T47D (cell line): ENCODE results near the gene ZC4H2.
A peak's percentile ranks its signal among the peaks of the same experiment; 100 is the strongest.
"Not testable (repeated sequence)": the region's sequence is repeated elsewhere in the genome, so short reads cannot be mapped to it uniquely, and the experiment has no call there.

ENCODE experiments used
- DNase-seq, 2 experiments: peaks; one replicate each; pipeline versions ENCODE4 v3.0.0 to v3.0.0-alpha.2; 2011 to 2012; ENCODE audit warnings: low read depth in 1 of 2, low spot score in 1 of 2
- JUND ChIP-seq: IDR thresholded peaks from 2 replicates; pipeline ENCODE4 v1.6.1; 2012; ENCODE audit warnings: low read depth
- in situ Hi-C: cut with HindIII; loops from 2 replicates; pipeline ENCODE4 v1.10.0; 2016; ENCODE audit warnings: low sequenced_read_pairs, low pct_unique_long_range_greater_than_20kb

Gene ZC4H2, protein sequence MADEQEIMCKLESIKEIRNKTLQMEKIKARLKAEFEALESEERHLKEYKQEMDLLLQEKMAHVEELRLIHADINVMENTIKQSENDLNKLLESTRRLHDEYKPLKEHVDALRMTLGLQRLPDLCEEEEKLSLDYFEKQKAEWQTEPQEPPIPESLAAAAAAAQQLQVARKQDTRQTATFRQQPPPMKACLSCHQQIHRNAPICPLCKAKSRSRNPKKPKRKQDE

DNA sequence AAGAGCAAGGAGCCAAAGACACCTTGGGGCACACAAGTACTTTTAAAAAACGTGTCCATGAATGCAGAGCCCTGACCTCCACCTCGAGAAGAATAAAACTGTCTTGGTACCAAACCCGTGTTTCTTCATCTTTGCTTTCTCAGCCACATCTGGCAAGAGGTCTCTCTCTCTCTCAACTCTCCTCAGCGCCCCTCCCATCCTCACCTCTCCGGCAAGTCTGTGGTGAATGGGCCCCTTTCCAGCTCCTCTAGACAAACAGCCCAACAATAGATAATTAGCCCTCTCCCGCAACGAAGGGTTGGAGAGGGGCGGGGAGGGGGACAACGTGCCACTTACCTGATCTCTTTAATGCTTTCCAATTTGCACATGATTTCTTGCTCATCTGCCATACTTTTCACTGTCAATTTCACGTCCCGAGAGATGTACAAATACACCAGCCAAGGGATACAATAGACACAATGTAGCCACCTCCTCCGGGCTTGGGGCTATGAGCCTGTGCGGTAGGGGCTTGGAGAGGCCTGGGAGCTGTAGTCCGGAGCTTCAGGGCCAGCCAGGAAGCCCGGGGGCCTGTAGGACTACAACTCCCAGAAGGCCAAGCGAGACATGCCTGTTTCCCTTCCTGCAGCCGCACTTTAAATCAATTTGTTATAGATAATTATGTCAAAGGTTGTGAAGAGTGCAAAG, at the start of gene ZC4H2:
Gene ZC4H2 (minus strand): TSS at position 462 of the 684 bp plus-strand sequence. CDS start 73 bp downstream, at position 389.
- in situ Hi-C loops, result no loop called here
- TF ChIP-seq JUND, result no peak
- DNase-seq, result peak; percentile 3 to 61

DNA sequence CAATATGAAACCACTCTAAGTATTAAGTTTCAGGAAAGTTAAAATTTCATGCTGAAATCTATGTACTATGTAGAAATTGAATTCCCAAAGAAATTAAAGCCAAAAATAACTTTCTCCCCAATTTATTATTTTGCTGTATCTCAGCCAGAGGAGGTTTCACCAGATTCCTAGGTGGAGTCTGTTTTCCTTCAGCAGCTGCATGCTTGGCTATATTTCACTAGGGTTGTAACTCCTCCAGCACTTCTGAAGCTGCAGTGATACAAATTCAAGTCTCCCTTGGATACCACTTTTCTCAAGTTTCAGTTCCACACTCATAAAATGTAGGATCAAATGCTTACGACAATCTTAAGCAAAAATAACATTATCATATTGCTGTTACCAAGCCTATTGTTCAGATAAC, 41.2 kb upstream of the ZC4H2 start:
- in situ Hi-C loops, result no loop called here
- no peak for DNase-seq
- no peak for TF ChIP-seq JUND

DNA sequence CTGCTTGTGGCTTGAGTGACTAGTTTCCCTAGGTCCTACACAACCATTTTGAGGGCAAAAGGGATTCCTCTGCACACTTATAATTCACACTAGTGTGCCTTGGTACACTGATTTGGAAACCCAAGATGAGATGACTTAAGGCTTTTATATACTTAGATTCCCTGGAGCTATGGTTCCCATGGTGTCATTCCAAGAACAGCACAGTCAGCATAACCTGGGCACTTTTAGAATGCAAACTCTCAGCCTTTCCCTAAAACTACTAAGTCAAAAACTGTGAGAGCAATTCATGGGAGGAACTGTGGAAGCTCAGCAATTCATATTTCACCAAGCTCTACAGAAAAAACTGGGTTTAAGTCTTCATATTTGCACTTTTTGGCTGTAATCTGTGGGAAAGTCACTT, 38.0 kb upstream of the ZC4H2 start:
- in situ Hi-C loops, result no loop called here
- TF ChIP-seq JUND, result no peak
- no peak for DNase-seq

DNA sequence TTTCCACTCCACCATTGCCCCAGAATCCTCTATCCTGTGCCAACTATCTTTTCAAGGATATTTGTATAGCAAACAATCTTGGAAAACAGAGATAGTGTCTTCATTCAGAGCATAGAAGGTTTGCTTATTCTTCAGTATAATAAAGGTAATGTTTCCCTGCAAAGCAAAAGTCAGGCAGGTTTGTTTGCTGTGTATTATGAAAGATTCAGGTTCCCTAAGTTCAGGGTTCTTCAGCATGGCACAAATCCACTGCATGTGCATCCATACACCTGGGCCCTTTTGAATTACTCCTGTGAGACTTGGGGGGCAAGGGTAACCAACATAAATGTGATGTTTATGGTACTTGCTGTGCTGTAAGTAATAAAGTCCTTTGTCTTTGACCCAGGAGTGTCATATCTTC, 33.2 kb upstream of the ZC4H2 start:
- TF ChIP-seq JUND, result no peak
- in situ Hi-C loops, result no loop called here
- no peak for DNase-seq

DNA sequence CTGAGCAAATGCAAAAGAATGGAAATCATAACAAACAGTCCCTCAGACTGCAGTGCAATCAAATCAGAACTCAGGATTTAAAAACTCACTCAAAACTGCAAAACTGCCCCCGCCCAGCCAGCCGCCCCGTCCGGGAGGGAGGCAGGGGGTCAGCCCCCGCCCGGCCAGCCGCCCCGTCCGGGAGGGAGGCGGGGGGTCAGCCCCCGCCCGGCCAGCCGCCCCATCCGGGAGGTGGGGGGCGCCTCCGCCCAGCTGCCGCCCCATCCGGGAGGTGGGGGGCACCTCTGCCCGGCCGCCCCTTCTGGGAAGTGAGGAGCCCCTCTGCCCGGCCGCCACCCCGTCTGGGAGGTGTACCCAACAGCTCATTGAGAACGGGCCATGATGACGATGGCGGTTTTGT, 26.0 kb upstream of the ZC4H2 start:
- in situ Hi-C loops, DNase-seq: not testable (repeated sequence)

DNA sequence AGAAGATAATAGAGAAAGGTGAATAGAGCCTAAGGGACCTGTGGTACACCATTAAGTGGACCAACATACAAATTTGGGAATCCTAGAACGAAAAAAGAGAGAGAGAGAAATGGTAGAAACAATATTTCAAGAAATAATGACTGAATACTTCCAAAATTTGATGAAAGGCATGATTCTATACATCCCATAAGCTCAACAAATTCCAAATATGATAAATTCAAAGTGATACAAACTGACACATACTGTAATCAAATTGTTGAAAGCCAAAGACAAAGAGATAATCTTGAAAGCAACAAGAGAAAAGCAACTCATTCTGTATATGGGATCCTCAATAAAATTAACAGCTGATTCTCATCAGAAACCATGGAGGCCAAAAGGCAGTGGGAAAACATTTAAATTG, 20.6 kb upstream of the ZC4H2 start:
- in situ Hi-C loops, result no loop called here

DNA sequence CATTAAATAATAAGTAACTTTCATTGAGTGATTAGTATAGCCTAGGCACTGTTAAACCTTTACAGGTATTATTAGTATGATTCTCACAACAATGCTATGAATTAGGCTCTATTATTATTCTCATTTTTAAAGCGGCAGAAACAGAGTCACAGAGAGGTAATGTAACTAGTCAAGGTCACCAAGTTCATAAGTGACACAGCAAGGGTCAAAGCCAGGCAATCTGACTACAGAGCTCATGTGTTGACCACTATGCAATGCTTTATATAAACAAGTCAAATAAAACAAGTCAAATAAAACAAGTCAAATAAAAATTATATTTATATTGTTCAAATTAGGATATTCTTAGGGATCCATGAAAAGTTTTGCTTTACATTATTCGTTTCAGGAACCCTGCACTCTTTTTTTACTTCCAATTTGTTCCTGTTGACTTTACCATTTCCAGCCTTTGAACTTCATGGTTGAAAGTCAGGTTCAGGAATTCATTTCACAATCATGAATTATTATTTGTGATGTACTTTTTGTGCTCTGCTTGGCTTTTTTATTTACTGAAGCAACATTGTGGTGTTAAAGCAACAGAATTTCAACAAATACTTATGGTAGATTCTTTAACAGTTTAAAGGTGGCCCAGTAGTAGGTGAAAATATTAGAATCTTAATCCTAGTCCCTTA, 18.0 kb upstream of the ZC4H2 start:
- TF ChIP-seq JUND, result no peak
- in situ Hi-C loops, result no loop called here
- DNase-seq, result no peak

More for the DNA sequence above, 20.6 kb upstream of the ZC4H2 start:
- no peak for DNase-seq
- TF ChIP-seq JUND, result no peak

DNA sequence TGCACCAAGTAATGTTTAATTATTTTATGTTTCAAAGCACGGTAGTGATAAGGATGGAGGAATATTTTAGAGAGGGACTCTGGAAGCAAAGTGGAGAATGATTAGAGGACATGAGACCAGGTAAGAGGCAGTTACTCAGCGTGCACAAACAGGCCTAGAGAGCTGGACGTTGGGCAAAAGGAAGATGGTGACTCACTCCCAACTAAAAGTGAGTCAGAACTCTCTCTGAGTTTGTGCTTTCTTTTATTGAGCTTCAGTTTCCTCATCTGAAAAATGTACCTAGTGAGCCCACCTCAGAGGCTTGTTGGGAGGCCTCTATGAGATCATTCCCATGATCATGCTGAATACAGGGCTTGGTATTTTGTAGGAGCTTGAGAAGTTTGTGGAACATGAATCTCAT, 1.6 kb upstream of the ZC4H2 start:
- no peak for TF ChIP-seq JUND
- in situ Hi-C loops, result no loop called here
- DNase-seq, result no peak

DNA sequence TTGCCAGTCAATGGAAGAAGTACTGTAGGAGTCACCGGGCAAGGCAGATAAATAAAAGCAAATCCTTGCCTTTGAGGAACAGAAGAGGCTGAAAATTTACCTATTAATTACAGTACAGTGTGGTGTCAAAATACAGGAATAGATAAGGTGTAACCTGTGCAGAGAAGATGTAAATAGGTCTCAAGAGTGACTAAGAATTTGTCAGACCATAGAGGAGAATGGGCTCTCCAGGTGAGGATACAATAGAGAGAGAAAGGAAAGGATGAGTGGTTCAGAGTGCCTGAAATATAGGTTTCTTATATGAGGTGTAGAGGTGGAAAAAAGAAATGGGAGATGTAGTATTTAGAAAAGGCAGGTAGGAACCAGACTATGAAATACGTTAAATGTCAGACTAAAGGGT, 801 bp upstream of the ZC4H2 start:
- TF ChIP-seq JUND, result no peak
- no peak for DNase-seq
- in situ Hi-C loops, result no loop called here

DNA sequence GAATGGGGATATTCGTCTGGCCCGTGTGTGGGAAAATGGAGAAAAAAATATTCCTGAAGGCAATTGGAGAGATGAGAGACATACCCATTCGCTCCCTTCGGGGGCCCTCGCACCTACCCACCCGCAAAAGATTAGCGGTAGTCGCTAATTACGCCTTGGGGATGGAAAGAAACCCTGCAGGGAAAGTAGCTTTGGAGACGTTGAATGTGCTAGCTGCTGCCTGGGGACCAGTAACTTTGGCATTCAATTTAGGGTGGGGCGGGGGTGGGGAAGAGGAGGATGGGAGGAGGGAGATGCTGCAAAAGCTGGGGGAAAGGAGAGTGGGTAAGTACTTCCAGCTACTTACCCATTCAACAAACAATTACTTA, 407 bp upstream of the ZC4H2 start:
- no peak for DNase-seq
- in situ Hi-C loops, result no loop called here
- TF ChIP-seq JUND, result no peak

DNA sequence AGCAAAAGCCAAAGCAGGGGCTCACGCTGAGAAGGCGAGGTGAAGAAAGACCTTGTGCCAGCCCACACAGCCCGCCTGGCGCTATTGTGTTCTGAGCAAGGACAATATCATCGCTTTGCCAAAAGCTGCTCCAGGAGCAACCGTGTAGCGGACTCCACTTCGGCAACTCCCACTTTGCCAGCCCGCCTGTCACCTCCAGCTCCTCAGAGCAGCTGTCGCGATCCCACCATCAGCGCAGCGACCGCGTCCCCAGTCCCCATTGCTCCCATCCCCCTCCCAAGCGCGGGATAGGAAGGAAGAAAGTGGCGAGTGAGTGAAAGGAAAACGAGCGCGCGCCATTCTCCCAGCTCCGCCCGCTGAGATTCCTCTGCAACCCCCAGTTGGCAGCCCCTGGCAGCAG, 759 bp downstream of the ZC4H2 start:
- peak in 1 of 2 experiments; percentile 10 for DNase-seq
- in situ Hi-C loops, result no loop called here

DNA sequence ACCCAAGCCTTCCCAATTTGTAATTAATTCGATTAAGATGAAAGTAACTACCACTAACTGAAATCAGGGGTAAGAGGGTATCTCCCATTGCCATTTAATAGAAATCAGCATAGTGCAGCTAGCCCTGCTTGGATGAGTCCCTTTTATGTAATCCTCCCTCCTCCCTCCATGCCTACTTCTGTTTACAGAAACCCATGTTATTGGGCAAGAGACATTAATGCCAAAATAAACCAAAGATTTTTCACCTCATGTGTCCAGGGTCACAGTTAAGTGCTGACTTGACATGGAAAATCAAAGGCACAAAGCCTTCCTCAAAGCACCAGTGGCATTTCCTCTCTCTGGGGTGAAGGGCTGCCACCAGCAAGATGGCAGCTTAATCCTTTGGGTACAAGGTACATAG, 50.8 kb downstream of the ZC4H2 start:
- TF ChIP-seq JUND, result no peak
- in situ Hi-C loops, result no loop called here
- no peak for DNase-seq

More for the DNA sequence above, 759 bp downstream of the ZC4H2 start:
- no peak for TF ChIP-seq JUND

DNA sequence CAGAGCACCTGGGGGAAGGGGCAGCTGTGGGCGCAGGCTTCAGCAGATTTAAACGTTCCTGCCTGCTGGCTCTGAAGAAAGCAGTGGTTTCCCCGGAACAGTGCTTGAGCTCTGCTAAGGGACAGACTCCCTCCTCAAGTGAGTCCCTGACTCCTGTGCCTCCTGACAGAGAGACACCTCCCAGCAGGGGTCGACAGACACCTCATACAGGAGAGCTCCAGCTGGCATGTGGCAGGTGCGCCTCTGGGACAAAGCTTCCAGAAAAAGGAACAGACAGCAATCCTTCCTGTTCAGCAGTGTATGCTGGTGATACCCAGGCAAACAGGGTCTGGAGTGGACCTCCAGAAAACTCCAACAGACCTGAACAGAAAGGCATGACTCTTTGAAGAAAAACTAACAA, 68.1 kb downstream of the ZC4H2 start:
- DNase-seq, result no peak
- in situ Hi-C loops, result no loop called here
- TF ChIP-seq JUND, result no peak
